NK-92 treated with Interleukin-12 subunit alpha and Interleukin-12 subunit beta, amount 100 ng/mL, for 24 hours (cell line): Measurements from ENCODE around the gene POLR1C.
"Not testable (repeated sequence)": the region's sequence is repeated elsewhere in the genome, so short reads cannot be mapped to it uniquely, and the experiment has no call there.

Source experiments
- DNase-seq: peaks from one replicate; lab custom pipeline; 2025; lab: John Stamatoyannopoulos, UW

POLR1C gene

GRCh38 chr6:43492673-43493072, 24.2 kb upstream of the POLR1C start:
- no peak for DNase-seq

GRCh38 chr6:43493230-43493629, 23.7 kb upstream of the POLR1C start:
- no peak for DNase-seq

- DNase-seq, result no peak
Measured at GRCh38 chr6:43493833-43494232, 23.1 kb upstream of the POLR1C start.

- DNase-seq, result no peak
Measured at GRCh38 chr6:43494321-43494720, 22.6 kb upstream of the POLR1C start.

- DNase-seq, result no peak
Measured at GRCh38 chr6:43494766-43495165, 22.1 kb upstream of the POLR1C start.

- DNase-seq, result no peak
Measured at GRCh38 chr6:43495409-43495941, 21.4 kb upstream of the POLR1C start.

GRCh38 chr6:43496370-43497128, 20.3 kb upstream of the POLR1C start:
- no peak for DNase-seq

GRCh38 chr6:43497129-43497396, 19.8 kb upstream of the POLR1C start:
- no peak for DNase-seq

- no peak for DNase-seq
Measured at GRCh38 chr6:43497689-43498088, 19.2 kb upstream of the POLR1C start.

GRCh38 chr6:43498291-43498690, 18.6 kb upstream of the POLR1C start:
- DNase-seq, result not testable (repeated sequence)

- no peak for DNase-seq
Measured at GRCh38 chr6:43499028-43499815, 17.7 kb upstream of the POLR1C start.

- no peak for DNase-seq
Measured at GRCh38 chr6:43500921-43501320, 16.0 kb upstream of the POLR1C start.

- no peak for DNase-seq
Measured at GRCh38 chr6:43502666-43503065, 14.2 kb upstream of the POLR1C start.

GRCh38 chr6:43503443-43503842, 13.4 kb upstream of the POLR1C start:
- no peak for DNase-seq

GRCh38 chr6:43504756-43505593, 11.9 kb upstream of the POLR1C start:
- DNase-seq, result no peak

GRCh38 chr6:43505718-43506117, 11.2 kb upstream of the POLR1C start:
- DNase-seq, result no peak

GRCh38 chr6:43506171-43506570, 10.7 kb upstream of the POLR1C start:
- DNase-seq, result no peak

- DNase-seq, result peak; percentile 62
Measured at GRCh38 chr6:43506667-43507471, 10.0 kb upstream of the POLR1C start.

- no peak for DNase-seq
Measured at GRCh38 chr6:43508481-43509141, 8.3 kb upstream of the POLR1C start.

- no peak for DNase-seq
Measured at GRCh38 chr6:43509142-43509983, 7.5 kb upstream of the POLR1C start.
